SIG-M5 (cell line): ENCODE results near the gene TMEM63C.
"Not testable (repeated sequence)": the region's sequence is repeated elsewhere in the genome, so short reads cannot be mapped to it uniquely, and the experiment has no call there.

Experiments used
- DNase-seq: peaks from one replicate; lab custom pipeline; 2025; lab: John Stamatoyannopoulos, UW

The TMEM63C gene

DNA sequence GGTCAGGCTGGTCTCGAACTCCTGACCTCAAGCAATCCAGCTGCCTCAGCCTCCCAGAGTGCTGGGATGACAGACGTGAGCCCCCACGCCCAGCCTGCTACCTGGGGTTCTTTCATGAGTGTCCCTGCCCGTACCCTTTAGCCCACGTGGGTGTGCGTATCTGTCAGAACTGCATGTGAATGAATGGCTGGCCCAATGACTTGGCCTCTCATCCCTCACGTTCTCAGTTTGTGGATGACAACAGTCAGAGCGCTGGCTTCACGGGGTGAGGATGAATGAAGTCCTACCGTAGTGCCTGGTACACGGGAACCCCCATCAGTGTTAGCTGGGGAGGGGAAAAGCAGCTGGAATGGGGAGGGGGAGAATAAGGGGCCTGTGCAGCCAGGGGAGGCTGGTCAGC, 23.9 kb upstream of the TMEM63C start:
- no peak for DNase-seq

DNA sequence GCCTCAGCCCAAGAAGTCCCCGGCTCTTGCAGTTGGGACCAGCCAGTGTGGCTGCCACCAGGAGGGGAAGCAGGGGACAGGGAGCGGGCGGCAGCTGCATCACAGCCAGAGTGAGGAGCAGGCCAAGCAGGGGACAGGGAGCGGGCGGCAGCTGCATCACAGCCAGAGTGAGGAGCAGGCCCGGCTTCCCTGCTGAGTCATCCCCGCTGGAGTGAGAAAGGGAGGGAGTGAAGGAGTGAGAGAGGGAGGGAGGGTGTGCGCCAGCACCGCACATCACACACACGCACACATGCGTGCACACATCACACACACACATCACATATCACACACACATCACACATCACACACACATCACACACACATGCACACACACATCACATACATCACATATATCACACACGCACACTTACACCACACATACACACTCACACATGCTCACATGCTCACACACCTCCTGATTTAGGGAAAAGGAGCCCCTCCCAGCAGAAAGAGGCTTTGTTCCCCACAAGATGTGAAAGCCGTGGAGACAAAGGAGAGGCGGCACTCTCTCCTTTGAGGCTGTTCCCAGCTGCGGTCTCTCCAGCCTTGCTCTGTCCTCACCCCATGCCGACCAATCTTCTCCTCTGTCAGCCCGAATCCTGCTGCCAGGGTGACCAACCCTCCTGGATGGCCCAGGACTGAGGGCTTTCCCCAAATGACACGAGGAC, 23.3 kb upstream of the TMEM63C start:
- no peak for DNase-seq

DNA sequence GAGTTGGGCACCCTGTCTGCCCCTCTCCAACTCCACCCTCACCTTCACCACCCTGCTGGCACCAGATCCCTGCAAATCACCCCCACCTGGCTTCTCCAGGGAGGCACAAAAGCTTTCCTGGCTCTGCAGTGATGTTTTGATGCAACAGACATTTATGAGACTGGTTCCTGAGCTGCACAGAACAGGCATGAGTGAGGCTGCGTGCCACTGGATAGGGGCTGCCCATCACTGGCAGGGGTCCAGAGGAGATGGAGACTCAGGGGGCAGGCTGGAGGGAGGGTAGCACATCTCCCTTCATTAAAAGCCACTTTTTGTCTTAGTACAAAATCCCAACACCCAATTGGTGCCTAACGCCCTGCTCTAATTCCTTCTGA, 22.7 kb upstream of the TMEM63C start:
- DNase-seq = no peak

DNA sequence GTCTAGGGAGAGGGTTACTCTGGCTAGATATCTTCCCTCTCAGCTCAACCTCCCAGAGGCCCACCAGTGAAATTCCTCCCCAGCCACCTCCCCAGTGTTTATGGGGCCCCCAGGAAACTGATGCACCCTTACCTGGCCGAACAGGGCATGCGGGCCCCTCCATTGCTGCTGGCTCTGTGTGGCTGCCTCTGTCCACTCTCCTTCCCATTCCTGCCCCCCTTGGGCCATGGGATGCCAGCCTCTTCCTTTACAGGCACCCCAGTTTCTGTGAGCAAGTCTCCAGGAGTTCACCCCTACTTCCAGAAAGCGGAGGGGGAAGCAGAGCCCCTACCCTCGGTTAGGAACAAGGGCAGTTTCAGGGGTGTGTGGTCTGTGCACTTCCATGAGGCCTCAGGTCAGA, 20.6 kb upstream of the TMEM63C start:
- no peak for DNase-seq

DNA sequence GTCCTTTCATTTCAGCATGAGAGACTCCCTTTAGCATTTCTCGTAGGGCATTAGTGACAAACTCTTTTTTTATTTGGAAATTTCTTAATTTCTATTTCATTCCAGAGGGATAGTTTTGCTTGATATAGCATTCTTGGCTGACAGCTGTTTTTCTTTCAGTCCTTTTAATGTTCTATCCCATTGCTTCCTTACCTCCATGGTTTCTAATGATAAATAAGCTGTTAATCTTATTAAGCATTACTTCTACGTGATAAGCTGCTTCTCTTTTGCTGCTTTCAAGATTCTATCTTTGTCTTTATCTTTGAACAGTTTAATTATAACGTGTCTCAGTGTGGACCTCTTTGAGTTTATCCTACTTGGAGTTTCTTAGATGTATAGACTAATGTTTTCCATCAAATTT, 11.6 kb upstream of the TMEM63C start:
- no peak for DNase-seq

DNA sequence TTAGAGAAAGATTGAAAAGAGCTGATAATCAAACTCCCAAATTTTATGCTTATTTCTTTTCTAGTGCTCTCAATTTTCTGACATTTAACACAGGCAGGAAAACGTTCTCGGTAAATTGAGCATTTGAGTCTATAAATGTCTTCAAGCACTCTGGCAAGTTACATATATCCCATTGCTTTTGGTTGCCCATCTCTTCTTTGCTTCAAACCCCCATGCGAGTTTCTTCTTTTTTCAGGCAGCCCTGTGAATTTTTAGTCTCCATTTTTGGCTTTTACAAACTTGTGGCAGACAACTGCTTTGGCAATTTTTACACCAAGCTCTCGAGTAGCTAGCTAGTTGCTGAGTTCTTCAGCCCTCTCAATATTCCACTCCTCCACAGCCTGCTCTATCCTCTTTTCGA, 8.7 kb upstream of the TMEM63C start:
- no peak for DNase-seq

DNA sequence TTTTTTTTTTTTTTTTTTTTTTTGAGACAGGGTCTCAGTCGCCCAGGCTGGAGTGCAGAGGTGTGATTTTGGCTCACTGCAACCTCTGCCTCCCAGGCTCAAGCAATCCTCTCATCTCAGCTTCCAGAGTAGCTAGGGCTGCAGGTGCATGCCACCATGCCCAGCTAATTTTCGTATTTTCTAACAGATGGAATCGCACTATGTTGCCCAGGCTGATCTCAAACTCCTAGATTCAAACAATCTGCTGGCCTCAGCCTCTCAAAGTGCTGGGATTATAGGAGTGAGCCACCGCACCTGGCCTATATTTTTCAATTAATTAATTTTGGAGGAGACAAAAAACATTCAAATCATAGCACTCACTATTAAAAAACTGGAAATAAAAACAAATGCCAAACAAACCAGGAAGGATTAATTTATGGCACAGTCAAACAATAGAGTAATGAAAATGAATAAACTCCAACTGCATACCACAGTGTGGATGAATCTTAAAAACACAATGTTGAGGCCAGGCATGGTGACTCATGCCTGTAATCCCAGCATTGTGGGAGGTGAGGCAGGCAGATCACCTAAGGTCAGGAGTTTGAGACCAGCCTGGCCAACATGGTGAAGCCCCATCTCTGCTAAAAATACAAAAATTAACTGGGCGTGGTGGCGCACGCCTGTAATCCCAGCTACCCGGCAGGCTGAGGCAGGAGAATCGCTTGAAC, 7.5 kb upstream of the TMEM63C start:
- not testable (repeated sequence) for DNase-seq

DNA sequence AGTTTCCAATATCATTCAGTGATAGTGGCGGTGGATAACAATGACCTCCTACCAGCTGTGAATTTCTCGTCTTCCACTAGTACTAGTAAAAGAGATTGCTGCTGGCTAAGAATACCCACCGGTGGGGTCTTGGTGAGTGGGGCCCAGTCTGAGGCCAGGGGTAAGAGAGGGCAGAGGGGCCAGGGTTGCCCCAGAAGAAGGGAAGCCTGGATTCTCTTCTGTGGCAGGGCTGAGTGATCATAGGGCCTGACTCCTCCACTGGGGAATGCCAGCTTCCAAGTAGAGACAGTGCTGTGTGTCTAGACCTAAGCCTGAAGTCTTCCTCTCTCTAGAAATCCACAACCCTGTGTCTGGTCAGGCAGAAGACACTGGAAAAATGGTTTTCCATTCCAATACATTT, 5.8 kb upstream of the TMEM63C start:
- no peak for DNase-seq

DNA sequence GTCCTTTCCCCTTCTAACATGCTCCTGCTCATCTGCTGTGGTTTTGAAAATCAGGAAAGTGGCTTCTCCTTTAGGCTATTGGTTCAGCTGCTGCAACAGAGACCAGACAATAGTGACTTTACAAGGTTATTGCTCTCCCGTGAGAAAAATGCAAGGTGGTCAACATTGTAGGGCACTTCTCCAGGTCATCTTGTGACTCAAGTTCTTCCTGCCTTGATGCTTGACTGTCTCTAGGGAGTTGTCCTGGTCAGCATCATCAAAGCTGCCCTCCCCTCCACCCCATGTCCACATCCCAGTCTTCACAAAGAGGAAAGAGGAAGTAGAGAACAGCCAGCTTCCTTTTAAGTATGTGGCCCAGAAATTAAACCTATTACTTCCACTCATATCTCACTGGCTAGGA, 3.9 kb upstream of the TMEM63C start:
- no peak for DNase-seq

DNA sequence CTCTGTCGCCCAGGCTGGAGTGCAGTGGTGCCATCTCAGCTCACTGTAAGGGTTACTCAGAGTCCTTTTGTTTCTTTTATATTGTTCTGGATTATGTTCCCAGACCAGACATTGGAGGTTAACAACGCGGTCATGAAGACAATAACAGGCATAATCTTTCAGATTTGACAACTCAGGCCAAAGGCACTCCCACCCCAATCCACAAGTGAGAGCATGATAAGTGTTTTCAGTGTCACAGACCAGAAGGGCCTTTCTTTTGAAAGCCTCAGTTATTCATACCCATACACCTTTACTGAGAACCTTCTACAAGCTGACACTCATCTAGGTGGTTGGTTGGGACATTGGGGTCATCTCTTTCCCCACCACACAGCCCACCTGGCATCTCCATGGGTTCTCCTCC, 2.9 kb upstream of the TMEM63C start:
- no peak for DNase-seq

DNA sequence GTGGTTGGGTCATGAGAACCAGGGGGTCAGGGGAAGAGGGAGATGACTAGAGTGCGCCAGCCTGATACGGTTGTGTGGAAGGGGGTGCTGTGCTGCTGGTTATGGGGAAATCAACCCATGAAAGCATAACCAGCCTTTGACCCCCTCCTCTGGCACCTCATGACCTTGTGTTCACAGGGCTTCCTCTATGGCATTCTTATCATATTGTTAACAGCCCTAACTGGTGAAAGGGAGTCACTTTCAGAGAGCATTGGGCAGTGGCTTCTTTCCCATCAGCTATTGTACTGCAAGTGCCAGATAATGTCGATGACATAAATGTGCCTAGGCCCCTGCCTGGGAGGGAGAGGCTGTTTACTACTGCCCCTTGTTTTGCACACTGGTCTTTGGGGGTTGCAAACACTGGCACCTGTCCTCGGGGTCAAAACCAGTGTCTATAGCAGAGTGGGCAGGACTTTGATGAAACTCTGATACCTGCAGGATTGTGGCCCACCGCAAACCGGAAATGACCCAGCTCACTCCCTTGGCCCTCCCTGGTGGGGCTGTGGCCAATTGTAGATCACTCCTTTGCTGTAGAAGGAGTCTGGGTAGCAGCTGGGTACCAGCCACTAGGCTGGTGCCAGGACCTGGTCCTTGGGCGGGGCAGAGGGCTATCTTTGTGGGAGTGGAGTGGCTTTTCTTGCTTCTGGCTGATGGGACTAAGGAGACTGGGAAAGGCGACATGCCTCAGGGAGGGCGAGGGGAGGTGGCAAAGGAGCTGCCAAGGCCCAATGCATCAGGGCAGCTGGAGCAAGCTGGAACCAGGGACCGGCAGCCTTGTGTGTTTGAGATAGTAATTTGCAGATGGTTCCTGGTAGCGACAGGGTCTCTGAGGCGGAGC, 634 bp upstream of the TMEM63C start:
- no peak for DNase-seq

DNA sequence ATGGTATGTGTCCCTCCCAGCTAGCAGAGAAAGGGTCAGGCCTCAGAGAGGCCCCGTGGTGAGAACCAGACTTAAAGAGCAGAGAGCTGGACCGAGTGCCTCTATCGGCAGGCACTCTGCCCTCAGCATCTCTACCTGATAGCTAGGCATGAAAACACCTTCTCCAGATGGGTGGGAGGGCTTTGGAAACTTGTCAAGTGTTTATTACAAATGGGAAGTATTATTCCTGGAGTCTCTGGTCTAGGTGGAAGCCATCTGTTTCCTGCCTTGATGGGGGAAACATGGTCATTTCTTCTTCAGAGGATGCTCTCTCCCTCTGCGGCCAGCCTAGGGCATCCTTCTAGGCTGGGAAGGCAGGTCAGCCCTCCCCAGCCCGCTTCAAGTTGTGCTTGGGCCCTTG, 2.3 kb downstream of the TMEM63C start:
- DNase-seq = no peak

DNA sequence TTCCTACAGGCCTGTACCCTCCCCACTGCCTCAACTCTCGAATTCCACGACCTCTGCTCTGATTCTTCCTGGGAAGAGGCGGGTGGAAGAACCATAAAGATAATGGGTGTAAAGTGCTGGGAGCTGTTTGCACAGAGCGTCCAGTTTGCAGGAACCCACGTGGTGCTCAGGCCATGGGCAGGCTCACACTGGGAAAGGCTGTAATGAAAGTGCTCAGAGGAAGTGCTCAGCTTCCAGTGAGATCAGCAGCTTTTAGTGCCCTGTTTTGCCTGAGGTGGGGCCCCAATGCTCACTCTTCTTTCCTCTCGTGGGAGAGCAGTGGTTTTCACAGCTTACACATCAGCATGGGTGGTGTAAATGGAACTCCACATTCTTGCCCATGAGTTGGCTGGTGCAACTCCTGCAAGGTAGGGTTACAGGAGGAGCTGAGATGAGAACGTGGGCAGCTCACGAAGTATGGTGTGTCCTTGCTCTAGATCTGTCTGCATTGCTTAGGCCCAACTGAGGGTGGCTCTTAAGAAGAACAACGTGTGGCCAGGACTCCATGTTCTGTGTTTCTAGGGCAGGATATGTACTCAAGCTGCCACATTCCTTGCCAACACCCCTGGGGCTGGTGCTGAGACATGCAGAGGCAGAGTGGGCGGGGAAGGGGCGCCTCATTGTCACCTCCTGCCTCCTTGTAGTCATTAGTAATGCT, 2.9 kb downstream of the TMEM63C start:
- DNase-seq = no peak

DNA sequence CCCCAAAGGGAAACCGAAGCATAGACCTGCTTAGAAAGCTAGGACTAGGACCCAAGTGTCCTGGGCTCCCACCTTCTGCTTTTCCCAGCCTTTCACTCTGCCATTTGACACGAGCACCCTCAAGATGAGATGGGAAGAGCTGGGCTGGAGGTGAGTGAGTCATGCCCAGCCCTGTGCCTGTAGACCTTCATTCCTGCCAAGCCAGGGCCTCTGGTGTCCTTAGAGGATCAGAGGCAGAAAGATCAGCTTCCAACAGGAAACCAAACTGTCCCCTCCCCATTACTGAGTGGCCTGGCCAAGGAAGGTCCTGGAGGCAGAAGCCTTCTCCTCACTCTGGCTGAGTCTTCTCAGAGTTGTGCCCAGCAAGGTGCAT, 3.5 kb downstream of the TMEM63C start:
- no peak for DNase-seq

DNA sequence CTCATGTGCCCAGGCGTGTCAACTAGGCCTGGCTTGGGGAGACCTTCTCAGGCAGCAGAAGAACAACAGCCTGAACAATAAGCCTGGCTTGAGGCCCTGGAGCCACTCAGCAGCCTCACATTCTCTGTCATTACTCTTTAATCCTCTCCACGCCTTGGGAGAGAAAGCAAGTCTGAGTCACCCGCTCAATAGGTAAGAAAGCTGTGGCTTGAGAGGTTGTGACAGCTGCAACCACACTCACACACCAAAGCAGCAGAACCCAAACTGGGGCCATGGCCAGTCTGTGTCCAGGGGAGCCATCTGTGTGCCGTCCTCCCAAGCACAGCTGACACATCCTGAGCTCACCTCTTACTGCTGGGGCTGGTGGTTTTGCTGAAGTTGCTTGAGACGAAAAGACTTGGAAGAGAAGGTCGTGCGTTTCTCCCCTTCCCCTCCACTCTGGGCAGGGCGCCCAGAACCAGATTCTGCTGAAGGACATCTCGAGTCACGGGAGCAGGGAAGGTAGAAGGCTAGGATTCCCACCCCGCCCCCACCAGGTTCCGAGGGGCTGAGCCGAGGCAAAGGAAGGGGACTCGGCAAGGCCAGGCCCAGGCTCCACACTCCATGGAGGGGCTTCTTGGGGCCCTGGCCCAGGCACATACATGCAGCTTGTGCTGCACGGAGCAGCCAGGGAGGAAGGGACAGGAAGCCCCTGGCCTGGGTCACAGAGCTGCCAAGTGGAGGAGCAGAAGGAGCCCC, 5.5 kb downstream of the TMEM63C start:
- no peak for DNase-seq

DNA sequence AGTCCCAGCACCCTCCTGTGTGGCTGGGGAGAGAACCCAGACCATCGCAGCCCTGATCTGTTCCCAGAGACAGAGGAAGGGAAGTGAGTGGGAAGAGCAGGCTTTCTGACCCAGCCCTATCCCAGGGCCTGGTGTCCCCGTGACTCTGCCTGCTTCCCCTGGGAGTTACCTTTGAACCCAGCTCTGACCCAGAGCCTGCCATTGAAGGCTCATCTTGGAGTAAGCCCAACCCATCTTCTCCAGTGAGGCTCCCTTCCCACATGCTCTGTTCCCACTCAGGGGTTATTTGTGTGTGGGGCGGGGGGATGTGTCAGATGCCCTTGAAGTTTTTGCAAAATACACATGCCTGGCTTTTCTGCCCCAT, 6.0 kb downstream of the TMEM63C start:
- DNase-seq = no peak

DNA sequence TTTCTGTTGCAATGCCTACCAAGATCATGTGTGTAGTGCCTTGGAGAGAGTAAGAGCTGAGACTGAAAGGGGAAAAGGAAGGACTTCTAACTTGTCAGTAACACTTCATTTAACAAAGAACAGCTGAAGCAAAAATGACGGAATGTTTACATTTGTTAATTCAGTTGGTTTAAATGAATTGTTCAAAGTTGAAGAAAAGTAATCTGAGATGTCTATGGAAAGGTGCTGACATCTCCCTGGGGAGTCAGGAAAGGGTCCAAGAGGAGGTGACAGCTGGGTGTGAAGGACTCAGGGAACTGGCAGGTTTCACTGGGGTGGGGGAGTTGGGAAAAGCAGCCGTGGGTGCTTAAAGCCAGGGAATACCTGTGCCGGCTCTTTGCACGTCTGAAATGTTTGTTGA, 7.9 kb downstream of the TMEM63C start:
- no peak for DNase-seq

DNA sequence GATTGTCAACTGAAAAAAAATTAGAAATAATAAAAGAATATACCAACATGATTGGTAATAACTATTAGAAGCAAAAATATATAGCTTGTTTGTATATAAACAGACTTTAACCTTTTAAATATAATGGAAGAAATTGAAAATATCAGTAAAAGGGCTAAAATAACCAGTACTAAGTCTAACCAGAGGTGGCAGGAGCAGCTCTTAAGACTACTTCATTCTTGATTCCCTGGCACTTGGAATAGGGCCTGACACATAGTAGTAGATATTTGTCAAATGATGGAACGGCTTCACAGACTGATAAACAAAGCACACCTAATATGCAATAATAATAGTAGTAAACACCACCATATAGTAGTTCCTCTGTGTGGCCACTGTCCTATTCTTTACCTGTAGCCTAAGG, 9.4 kb downstream of the TMEM63C start:
- DNase-seq = no peak

DNA sequence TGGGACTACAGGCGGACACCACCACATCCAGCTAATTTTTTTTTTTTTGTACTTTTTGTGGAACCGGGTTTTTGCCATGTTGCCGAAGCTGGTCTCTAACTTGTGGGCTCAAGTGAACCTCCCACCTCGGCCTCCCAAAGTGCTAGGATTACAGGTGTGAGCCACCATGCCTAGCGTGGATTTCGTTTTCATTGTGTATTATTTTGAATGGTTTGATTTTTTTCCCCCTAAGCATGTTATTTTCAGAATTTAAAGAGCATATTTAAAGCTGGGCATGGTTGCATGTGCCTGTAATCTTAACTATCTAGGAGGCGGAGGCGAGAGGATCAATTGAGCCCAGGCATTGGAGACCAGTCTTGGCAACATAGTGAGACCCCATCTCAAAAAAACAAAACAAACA, 13.1 kb downstream of the TMEM63C start:
- no peak for DNase-seq

DNA sequence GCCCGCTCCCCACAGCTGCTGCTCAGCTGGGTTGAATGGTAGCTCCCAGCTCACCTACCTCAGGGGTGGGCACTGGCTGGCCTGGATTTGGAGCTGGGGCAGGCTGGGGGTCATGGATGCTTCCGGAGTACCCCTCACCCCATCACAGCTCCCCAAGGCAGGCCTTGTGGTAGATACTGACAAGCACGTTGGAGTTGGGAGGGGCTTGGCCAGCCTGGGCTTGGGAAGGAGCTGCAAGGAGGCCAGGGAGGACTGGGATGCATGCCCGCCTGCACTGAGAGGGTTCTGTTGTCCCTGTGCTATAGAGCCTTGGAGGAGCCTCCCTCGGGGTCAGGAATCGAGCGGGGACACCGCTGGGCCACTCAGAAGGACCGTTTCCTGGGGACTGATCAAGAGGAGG, 14.2 kb downstream of the TMEM63C start:
- no peak for DNase-seq

DNA sequence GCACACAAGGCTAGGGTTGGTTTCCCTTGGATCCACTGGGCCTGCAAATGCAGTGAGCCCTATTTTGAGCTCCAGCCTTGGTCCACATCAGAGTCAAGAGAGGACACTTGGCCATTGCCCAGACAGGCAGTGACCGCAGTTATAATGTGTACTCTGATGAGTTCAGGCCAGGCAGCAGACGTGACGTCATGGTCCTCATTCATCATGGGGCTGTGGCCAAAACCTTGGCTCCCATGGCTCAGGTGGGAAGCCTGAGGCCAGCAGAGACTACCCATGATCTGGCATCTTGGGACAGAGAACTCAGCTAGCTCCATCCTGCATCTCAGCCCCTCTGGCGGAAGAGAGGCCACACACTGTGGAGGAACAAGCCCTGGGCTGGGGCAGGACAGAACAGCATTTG, 16.4 kb downstream of the TMEM63C start:
- DNase-seq = no peak

DNA sequence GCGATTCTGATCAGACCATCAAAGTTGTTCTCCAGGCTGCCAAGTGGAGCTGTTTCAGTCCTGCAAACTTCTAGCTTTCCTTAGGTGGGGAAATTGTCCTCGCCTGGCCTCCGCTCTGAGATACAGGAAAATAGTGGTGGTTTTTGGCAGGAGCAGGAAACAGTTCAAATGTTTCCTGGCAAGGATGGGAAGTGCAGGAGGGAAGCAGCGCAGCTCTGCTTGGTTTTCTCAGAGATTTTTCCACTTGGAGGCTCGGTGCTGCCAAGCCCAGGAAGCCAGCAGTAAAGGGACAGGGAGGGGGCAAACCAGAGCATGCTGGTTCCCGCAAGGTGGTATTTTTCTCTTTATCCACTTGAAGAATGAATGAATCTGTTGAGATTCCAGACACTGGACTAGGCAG, 17.0 kb downstream of the TMEM63C start:
- DNase-seq = no peak
